Measurements from ENCODE around the gene ELMO3.

The ELMO3 gene

DNA sequence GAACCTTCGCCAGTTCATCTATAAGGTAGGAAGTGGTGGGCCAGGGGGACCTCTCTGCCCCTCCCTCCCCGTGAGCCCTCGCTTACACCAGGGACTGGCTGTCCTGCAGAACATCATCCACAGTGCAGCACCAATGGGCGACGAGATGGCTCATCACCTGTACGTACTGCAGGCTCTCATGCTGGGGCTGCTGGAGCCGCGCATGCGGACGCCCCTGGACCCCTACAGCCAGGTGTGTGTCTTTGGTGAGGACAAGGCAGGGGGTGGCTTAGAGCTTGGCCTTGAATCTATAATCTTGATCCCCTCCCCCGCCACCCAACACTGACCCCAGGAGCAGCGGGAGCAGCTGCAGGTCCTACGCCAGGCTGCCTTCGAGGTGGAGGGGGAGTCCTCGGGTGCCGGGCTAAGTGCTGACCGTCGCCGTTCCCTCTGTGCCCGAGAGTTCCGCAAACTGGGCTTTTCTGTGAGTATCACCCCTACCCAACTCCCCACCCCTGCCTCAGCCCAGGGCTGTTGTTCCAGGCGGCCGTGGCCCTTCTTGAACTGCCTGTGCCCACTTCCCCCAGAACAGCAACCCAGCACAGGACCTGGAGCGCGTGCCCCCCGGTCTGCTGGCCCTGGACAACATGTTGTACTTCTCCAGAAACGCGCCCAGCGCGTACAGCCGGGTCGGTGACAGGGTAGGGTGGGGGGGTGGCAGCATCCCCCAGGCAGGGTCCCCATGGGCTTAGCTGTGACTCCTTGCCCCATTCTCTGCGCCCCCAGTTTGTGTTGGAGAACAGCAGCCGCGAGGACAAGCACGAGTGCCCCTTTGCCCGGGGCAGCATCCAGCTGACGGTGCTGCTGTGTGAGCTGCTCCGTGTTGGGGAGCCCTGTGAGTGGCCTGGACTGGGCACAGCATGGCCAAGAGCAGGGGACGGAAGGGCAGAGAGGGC lies 2.7 kb downstream of the ELMO3 start:
- H3K27me3 ChIP-seq (ENCODE audit: control insufficient read depth, insufficient read depth, low read length): no peaks in the 10 kb centered on the region
- peaks cover 6% of the 10 kb centered on the region; the same call in 1 of the 2 replicates for H3K4me1 ChIP-seq (ENCODE audit: control insufficient read depth, insufficient read depth, low read length)
- no peaks in the 10 kb centered on the region for H3K9me3 ChIP-seq (ENCODE audit: control insufficient read depth, insufficient read depth, low read length)
- H3K4me3 ChIP-seq (ENCODE audit: low read depth, low read length): no peak overlapping the region
- H3K9ac ChIP-seq (ENCODE audit: low read depth, low read length): no peak overlapping the region
- no peak overlapping the region for H3K27ac ChIP-seq (ENCODE audit: low read depth, low read length)
- H3K36me3 ChIP-seq (ENCODE audit: control insufficient read depth, insufficient read depth, low read length): peaks cover 26% of the 10 kb centered on the region

DNA sequence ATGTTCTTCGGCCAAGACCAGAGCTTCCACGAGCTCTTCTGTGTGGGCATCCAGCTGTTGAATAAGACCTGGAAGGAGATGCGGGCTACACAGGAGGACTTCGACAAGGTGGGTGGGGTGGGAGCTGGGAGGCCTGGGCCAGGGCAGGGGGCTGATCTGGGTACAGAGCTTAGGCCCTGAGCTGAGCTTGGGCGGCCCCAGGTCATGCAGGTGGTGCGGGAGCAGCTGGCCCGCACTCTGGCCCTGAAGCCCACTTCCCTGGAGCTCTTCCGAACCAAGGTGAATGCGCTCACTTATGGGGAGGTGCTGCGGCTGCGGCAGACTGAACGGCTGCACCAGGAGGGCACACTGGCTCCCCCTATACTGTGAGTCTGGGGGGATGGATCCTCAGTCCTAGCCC lies 3.5 kb downstream of the ELMO3 start:
- no peak overlapping the region for H3K27ac ChIP-seq (ENCODE audit: low read depth, low read length)
- no peaks in the 10 kb centered on the region for H3K27me3 ChIP-seq (ENCODE audit: control insufficient read depth, insufficient read depth, low read length)
- peaks cover 19% of the 10 kb centered on the region for H3K36me3 ChIP-seq (ENCODE audit: control insufficient read depth, insufficient read depth, low read length)
- H3K4me3 ChIP-seq (ENCODE audit: low read depth, low read length): no peak overlapping the region
- no peak overlapping the region for H3K9ac ChIP-seq (ENCODE audit: low read depth, low read length)
- no peaks in the 10 kb centered on the region for H3K9me3 ChIP-seq (ENCODE audit: control insufficient read depth, insufficient read depth, low read length)
- peaks cover 11% of the 10 kb centered on the region for H3K4me1 ChIP-seq (ENCODE audit: control insufficient read depth, insufficient read depth, low read length)

DNA sequence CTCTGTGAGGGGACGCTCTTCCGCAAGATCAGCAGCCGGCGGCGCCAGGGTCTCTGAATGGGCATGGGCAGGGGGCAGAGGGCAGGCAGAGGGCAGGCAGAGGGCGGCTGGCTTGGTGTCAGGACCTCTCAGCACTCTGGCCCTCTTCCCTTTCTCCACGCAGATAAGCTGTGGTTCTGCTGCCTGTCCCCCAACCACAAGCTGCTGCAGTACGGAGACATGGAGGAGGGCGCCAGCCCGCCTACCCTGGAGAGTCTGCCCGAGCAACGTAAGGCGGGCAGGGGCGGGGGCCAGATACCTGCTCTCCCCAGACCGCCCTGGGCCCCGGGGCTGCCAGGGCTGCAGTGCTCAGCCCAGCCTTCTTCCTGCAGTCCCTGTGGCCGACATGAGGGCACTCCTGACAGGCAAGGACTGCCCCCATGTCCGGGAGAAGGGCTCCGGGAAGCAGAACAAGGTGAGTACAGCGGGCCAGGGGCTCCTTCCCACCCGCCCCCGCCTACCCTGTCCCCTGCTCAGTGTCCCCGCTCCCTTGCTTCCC lies 4.1 kb downstream of the ELMO3 start:
- no peak overlapping the region for H3K27ac ChIP-seq (ENCODE audit: low read depth, low read length)
- peaks cover 11% of the 10 kb centered on the region for H3K4me1 ChIP-seq (ENCODE audit: control insufficient read depth, insufficient read depth, low read length)
- no peak overlapping the region for H3K4me3 ChIP-seq (ENCODE audit: low read depth, low read length)
- no peaks in the 10 kb centered on the region for H3K9me3 ChIP-seq (ENCODE audit: control insufficient read depth, insufficient read depth, low read length)
- no peak overlapping the region for H3K9ac ChIP-seq (ENCODE audit: low read depth, low read length)
- H3K36me3 ChIP-seq (ENCODE audit: control insufficient read depth, insufficient read depth, low read length): peaks cover 13% of the 10 kb centered on the region; the same call in 1 of the 2 replicates
- no peaks in the 10 kb centered on the region for H3K27me3 ChIP-seq (ENCODE audit: control insufficient read depth, insufficient read depth, low read length)

DNA sequence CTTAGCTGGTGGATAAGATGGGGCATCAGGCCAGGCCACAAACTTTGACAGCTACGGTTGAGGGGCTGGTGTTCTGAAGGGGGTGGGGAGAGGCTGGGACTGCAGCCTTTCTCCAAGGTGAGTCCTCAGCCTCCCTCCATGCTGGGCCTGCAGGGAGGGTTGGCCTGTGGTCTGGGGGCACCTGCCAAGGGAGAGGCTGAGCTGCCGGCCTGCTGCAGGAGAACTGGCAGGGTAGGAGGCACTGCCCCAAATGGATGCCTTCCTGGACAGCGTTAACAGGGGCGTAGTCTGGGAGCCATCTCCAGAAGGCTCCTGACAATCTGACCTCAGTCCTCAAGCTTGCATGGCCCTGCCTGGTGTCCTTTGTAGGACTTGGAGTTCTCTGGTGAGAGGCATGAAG lies 5.1 kb downstream of the ELMO3 start:
- Histone ChIP-seq H3K36me3 (ENCODE audit: control insufficient read depth, insufficient read depth, low read length) (peaks cover 12% of the 10 kb centered on the region; the same call in 1 of the 2 replicates), H3K4me1 (ENCODE audit: control insufficient read depth, insufficient read depth, low read length) (peaks cover 5% of the 10 kb centered on the region; the same call in 1 of the 2 replicates), H3K27me3 (ENCODE audit: control insufficient read depth, insufficient read depth, low read length) (no peaks in the 10 kb centered on the region), H3K27ac (ENCODE audit: low read depth, low read length) (no peak overlapping the region), H3K9me3 (ENCODE audit: control insufficient read depth, insufficient read depth, low read length) (no peaks in the 10 kb centered on the region), H3K4me3 (ENCODE audit: low read depth, low read length) (no peak overlapping the region), H3K9ac (ENCODE audit: low read depth, low read length) (no peak overlapping the region)

DNA sequence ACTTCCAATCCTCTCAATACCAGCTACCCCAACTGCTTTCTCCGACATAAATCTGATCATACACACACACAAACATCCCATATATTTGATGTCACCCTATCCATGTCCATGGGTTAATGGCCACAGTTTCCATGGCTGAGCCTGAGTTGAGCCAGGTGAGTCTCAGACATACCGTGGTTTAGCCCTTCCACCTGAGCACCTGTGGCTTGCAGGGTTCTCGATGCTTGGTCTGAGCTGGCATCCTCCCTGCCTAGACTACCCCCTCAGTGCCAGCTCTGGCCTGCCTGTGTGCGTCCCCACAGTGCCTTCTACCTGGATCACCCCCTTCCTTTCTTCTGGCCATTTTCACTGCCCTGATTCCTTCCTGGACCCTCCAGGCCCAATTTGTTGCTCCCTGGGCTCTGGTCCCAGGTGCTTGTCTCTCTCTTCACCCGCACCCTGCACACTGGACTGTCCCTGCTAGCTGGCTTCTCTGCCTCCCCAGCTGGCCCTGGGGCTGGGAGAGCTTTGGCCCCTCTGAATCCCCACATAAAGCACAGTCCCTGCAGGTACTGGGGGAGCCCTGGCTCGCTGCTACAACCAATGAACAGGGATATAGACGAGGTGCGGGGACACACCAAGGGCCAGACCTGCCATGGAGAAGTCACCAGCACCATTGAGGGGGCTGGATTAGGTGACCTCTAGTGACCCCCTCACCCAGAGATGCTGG lies 7.4 kb downstream of the ELMO3 start:
- no peak overlapping the region for H3K27ac ChIP-seq (ENCODE audit: low read depth, low read length)

DNA sequence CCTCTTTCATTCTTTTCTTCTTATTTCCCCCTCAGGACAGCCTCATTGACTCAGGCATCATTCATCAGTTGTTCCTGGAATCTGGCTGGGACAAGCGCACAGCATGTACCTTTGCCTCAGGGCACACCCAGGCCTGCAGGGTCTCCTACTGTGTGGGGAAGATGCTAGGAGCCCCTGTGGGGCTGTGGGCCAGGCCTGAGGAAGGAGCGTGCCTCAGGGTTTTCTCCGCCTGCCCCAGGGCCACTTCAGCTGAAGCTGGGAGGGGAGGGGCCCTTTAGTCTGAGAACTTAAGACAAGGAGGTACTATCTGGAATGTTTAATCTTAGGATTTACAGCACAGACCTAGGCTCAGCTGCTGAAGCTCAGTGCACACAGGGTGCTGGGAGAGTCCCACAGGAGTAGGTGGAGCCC lies 7.9 kb downstream of the ELMO3 start:
- Histone ChIP-seq H3K9ac (ENCODE audit: low read depth, low read length) (no peak overlapping the region), H3K4me3 (ENCODE audit: low read depth, low read length) (no peak overlapping the region), H3K36me3 (ENCODE audit: control insufficient read depth, insufficient read depth, low read length) (peaks cover 6% of the 10 kb centered on the region; the same call in 1 of the 2 replicates), H3K9me3 (ENCODE audit: control insufficient read depth, insufficient read depth, low read length) (no peaks in the 10 kb centered on the region), H3K27ac (ENCODE audit: low read depth, low read length) (no peak overlapping the region), H3K27me3 (ENCODE audit: control insufficient read depth, insufficient read depth, low read length) (peaks cover 5% of the 10 kb centered on the region), H3K4me1 (ENCODE audit: control insufficient read depth, insufficient read depth, low read length) (peaks cover 5% of the 10 kb centered on the region; the same call in 1 of the 2 replicates)

More for the DNA sequence above, 7.4 kb downstream of the ELMO3 start:
- Histone ChIP-seq H3K9ac (ENCODE audit: low read depth, low read length) (no peak overlapping the region), H3K9me3 (ENCODE audit: control insufficient read depth, insufficient read depth, low read length) (no peaks in the 10 kb centered on the region), H3K27me3 (ENCODE audit: control insufficient read depth, insufficient read depth, low read length) (no peaks in the 10 kb centered on the region), H3K4me1 (ENCODE audit: control insufficient read depth, insufficient read depth, low read length) (peaks cover 5% of the 10 kb centered on the region; the same call in 1 of the 2 replicates), H3K36me3 (ENCODE audit: control insufficient read depth, insufficient read depth, low read length) (peaks cover 11% of the 10 kb centered on the region; the same call in 1 of the 2 replicates), H3K4me3 (ENCODE audit: low read depth, low read length) (no peak overlapping the region)

DNA sequence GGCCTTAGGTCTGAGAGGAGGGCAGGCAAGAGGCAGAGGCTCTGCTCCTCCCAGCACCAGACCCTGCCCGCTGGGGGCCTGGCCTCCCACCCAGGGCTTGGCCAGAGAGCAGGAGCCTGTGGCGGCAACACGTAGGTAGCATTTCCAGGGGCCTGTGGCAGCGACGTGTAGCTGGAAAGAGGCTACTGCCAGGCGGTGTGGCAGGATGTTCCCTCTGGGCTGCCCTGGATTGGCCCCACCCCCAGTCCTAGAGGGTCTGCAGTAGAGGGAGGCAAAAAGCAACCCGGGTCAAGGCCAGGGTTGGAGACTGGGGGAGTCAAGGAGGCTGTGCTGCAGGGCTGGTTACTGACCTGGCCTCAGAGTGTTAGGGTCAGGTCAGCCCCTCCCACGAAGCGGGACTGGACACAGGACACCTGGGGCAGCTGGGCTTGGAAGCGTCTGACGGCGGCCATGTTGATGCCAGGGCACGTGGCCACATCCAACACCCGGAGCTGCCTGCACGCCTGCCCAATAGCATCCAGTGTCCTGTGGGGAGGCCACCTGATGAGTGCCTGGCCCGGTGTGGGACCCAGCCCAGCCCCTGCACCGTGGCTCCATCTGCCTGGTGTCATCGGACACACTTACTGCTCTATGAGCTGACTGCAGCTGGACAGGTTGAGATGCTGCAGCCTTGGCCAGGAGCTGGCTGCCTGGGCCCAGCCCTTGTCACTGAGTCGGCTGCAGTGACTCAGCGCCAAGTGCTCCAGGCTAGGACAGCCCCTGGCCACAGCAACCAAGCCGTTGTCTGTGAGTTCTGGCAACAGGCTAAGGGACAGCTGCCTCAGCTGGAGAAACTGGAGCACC lies 8.5 kb downstream of the ELMO3 start:
- no peak overlapping the region for H3K9ac ChIP-seq (ENCODE audit: low read depth, low read length)
- no peak overlapping the region for H3K4me3 ChIP-seq (ENCODE audit: low read depth, low read length)
- H3K27me3 ChIP-seq (ENCODE audit: control insufficient read depth, insufficient read depth, low read length): peaks cover 5% of the 10 kb centered on the region
- H3K9me3 ChIP-seq (ENCODE audit: control insufficient read depth, insufficient read depth, low read length): no peaks in the 10 kb centered on the region
- H3K36me3 ChIP-seq (ENCODE audit: control insufficient read depth, insufficient read depth, low read length): 0 out of 2 replicates have a peak, but pooled peaks cover 3% of the 10 kb centered on the region
- H3K27ac ChIP-seq (ENCODE audit: low read depth, low read length): no peak overlapping the region
- H3K4me1 ChIP-seq (ENCODE audit: control insufficient read depth, insufficient read depth, low read length): peaks cover 5% of the 10 kb centered on the region; the same call in 1 of the 2 replicates

DNA sequence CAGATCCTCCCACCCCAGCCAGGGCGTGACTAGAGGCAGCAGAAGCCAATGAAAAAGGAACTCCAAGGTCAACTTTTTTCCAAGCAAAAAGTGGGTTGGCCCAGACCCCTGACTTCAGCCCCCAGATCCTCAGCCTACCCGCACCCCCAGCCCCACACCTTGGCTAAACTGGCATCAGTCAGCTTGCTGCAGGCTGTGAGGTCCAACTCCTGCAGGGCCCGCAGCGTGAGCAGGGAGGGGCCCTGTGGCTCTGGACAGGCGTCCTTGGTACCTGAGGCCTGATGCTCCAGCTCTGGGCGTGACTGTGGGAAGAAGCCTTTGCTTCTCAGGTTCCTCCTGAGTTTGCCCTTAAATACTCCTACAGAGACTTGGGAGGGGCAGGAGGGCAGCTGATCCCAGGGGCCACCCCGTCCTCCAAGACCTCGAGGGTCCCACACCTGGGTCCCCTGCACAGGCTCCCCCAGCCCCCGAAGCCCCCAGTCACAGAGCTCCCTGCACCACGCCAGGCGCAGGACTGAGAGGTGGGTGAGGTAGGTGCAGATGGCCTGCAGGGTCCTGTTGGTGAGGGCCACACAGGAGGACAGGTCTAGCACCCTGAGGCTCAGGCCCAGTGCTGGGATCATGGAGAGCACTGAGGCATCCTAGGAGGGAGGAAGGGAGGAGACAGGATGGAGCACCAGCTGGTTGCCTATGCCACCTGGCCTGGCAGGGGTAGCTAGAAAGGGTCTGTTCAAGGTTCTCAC lies 9.4 kb downstream of the ELMO3 start:
- Histone ChIP-seq H3K9ac (ENCODE audit: low read depth, low read length) (no peak overlapping the region), H3K36me3 (ENCODE audit: control insufficient read depth, insufficient read depth, low read length) (no peaks in the 10 kb centered on the region), H3K4me3 (ENCODE audit: low read depth, low read length) (no peak overlapping the region), H3K4me1 (ENCODE audit: control insufficient read depth, insufficient read depth, low read length) (peaks cover 5% of the 10 kb centered on the region; the same call in 1 of the 2 replicates), H3K27me3 (ENCODE audit: control insufficient read depth, insufficient read depth, low read length) (peaks cover 8% of the 10 kb centered on the region), H3K27ac (ENCODE audit: low read depth, low read length) (no peak overlapping the region), H3K9me3 (ENCODE audit: control insufficient read depth, insufficient read depth, low read length) (no peaks in the 10 kb centered on the region)

DNA sequence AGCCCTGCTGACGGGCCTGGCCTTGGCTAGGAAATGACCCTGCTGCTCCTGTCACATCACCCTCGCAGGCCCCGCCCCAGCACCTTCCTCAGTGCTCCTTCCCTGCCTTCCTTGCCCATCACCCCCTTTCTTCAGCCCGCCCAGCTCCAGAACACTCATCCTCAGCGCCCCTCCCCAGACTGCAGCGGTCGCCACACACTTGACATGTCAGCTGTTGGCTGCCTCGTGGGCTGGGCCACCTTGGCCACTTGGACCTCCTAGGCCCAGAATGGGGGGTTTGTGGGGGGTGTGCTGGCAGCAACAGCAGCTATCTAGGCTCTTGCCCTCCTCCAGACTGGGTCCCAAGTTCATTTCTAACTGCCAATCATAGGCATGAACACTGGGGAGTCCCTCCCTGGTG lies 10.6 kb downstream of the ELMO3 start:
- H3K27me3 ChIP-seq (ENCODE audit: control insufficient read depth, insufficient read depth, low read length): peaks cover 8% of the 10 kb centered on the region
- H3K36me3 ChIP-seq (ENCODE audit: control insufficient read depth, insufficient read depth, low read length): no peaks in the 10 kb centered on the region
- no peaks in the 10 kb centered on the region for H3K9me3 ChIP-seq (ENCODE audit: control insufficient read depth, insufficient read depth, low read length)
- H3K4me1 ChIP-seq (ENCODE audit: control insufficient read depth, insufficient read depth, low read length): peaks cover 5% of the 10 kb centered on the region; the same call in 1 of the 2 replicates
- no peak overlapping the region for H3K4me3 ChIP-seq (ENCODE audit: low read depth, low read length)
- H3K27ac ChIP-seq (ENCODE audit: low read depth, low read length): no peak overlapping the region
- H3K9ac ChIP-seq (ENCODE audit: low read depth, low read length): no peak overlapping the region

Measured in HUES48 (cell line).